HG03571 (cell line): Measurements from ENCODE around the gene SERP1.

Experiments used
- ATAC-seq: cut with Tn5 transposase; IDR thresholded peaks from one replicate; pipeline ENCODE4 v1.9.1; 2021; ENCODE audit not compliant: unreplicated experiment

The SERP1 gene

DNA sequence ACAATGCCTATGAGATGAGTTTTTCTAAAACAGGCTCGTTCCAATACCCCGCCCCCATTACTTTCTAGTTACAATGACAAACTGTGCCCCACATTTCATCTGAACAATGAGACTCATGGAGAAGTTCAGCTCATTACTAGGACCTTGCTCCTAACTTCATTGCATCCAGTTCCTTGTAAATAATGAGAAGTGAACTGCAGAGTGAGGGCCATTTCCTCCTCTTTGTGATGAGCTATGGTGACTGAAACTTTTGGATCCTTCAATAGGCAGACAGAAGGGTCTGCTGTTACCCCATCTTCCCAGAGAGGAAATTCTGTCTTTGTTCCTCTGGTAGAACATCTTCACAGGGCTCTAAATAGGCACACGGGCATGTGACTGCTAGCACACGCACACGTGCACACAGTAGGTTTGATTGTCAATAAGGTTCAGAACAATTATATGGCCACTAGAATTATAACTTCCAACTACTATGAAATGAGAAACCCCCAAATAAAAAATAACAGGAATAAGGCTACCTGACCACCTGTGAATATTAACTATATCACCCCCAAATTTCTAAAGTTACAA is 51.8 kb downstream of the SERP1 start:
- no peak for ATAC-seq
